Measurements from ENCODE around the gene CYBC1. TPM values are rescaled to one million over a fixed set of nuclear protein-coding genes. Genes with fewer than 3 reads are reported as not detected.
A peak's percentile ranks its signal among the peaks of the same experiment; 100 is the strongest.

CYBC1 gene
- total and polyA plus RNA-seq, 9 of the 15 experiments (the other 6 are each of a cell fraction or from before 2014, with no cell fraction given), result 1.3 to 71.8 (median 49.9) TPM

GRCh38 chr17:82494236-82495055, 43.9 kb upstream of the CYBC1 start (continued):
- TF ChIP-seq NFYB (IDR thresholded peaks at IDR 0.05; ENCODE audit: extremely low read depth, insufficient read length) (no peak), NKRF (IDR thresholded peaks at IDR 0.05; ENCODE audit: borderline replicate concordance) (peak; percentile 73), ZBTB2 (IDR thresholded peaks at IDR 0.05) (peak; percentile 86), ZFP36 (IDR thresholded peaks at IDR 0.05; ENCODE audit: low read depth, low read length, partially characterized antibody) (peak; percentile 53), SMARCB1 (IDR thresholded peaks at IDR 0.05; ENCODE audit: insufficient read length, low read depth) (no peak), MIER1 (IDR thresholded peaks at IDR 0.05; ENCODE audit: low read depth) (no peak), CBFA2T2 (conservative IDR thresholded peaks at IDR 0.05) (no peak), CREB3L1 (IDR thresholded peaks at IDR 0.05; ENCODE audit: borderline replicate concordance, low read depth) (peak; percentile 51), DLX4 (CRISPR knock-in tag; IDR thresholded peaks at IDR 0.05) (no peak), LEF1 (IDR thresholded peaks at IDR 0.05) (no peak), ESRRB (CRISPR knock-in tag; IDR thresholded peaks at IDR 0.05; ENCODE audit: borderline replicate concordance) (no peak), EP300 (IDR thresholded peaks at IDR 0.05; ENCODE audit: low read length) (peak; percentile 56; the same call in 1 of the 2 replicates), BCLAF1 (IDR thresholded peaks at IDR 0.05; ENCODE audit: borderline replicate concordance in 1 of 2, control insufficient read depth in 1 of 2, low read depth in 2 of 2, low read length in 1 of 2) (no peak; a peak in 1 of 4 replicates), BRCA1 (IDR thresholded peaks at IDR 0.05) (no peak), BRCA1 (CRISPR knock-in tag; IDR thresholded peaks at IDR 0.05) (no peak), SUPT5H (IDR thresholded peaks at IDR 0.05) (no peak), ETV6 (IDR thresholded peaks at IDR 0.05; ENCODE audit: borderline replicate concordance in 1 of 2, low read depth in 2 of 2, low read length in 1 of 2) (peak in 1 of 2 experiments; percentile 17; a peak in 1 of 4 replicates), ETV6 (CRISPR knock-in tag; IDR thresholded peaks at IDR 0.05; ENCODE audit: borderline replicate concordance) (no peak), HMG20A (CRISPR knock-in tag; conservative IDR thresholded peaks at IDR 0.05) (no peak)

All from K562 (cell line).